ENCODE data around the gene FRMD8.

- no peak for TF ChIP-seq EZH2 (IDR thresholded peaks at IDR 0.05; ENCODE audit: borderline replicate concordance, low read length)
- TF ChIP-seq, protein P1, sequence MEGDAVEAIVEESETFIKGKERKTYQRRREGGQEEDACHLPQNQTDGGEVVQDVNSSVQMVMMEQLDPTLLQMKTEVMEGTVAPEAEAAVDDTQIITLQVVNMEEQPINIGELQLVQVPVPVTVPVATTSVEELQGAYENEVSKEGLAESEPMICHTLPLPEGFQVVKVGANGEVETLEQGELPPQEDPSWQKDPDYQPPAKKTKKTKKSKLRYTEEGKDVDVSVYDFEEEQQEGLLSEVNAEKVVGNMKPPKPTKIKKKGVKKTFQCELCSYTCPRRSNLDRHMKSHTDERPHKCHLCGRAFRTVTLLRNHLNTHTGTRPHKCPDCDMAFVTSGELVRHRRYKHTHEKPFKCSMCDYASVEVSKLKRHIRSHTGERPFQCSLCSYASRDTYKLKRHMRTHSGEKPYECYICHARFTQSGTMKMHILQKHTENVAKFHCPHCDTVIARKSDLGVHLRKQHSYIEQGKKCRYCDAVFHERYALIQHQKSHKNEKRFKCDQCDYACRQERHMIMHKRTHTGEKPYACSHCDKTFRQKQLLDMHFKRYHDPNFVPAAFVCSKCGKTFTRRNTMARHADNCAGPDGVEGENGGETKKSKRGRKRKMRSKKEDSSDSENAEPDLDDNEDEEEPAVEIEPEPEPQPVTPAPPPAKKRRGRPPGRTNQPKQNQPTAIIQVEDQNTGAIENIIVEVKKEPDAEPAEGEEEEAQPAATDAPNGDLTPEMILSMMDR (IDR thresholded peaks at IDR 0.05; ENCODE audit: low read length), result no peak
Observed at GRCh38 chr11:65448418-65449105, 62.1 kb downstream of the FRMD8 start.

Data from OCI-LY1 (cell line).